ENCODE measurements around the gene FAM72D.
"Not testable (repeated sequence)": the region's sequence is repeated elsewhere in the genome, so short reads cannot be mapped to it uniquely, and the experiment has no call there.

DNA sequence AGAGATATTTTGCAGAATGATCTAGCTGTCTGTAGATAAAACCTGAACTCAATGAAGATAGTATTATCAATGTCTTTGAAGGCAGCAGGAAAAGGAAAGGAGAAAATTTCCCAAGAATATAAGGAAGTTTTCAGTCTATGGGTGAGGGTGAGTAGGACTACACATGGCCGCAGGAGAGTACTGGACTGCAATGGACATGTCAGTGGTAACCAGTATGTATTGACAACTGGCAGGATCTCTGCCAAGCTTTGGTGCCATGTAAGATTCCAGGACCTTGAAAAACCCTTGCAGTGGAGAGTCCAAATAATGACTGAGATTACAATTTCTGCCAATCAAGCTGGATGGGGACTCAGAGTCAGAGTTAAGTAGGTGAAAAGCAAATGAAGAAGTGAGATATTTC is 29.3 kb downstream of the FAM72D start:
- TF ChIP-seq, protein P1, sequence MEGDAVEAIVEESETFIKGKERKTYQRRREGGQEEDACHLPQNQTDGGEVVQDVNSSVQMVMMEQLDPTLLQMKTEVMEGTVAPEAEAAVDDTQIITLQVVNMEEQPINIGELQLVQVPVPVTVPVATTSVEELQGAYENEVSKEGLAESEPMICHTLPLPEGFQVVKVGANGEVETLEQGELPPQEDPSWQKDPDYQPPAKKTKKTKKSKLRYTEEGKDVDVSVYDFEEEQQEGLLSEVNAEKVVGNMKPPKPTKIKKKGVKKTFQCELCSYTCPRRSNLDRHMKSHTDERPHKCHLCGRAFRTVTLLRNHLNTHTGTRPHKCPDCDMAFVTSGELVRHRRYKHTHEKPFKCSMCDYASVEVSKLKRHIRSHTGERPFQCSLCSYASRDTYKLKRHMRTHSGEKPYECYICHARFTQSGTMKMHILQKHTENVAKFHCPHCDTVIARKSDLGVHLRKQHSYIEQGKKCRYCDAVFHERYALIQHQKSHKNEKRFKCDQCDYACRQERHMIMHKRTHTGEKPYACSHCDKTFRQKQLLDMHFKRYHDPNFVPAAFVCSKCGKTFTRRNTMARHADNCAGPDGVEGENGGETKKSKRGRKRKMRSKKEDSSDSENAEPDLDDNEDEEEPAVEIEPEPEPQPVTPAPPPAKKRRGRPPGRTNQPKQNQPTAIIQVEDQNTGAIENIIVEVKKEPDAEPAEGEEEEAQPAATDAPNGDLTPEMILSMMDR (IDR thresholded peaks at IDR 0.05), result not testable (repeated sequence)
- TF ChIP-seq ZFX (IDR thresholded peaks at IDR 0.05; ENCODE audit: borderline replicate concordance), result not testable (repeated sequence)

All from 22Rv1 (cell line).